OCI-LY7 (cell line): ENCODE measurements around the gene GNG12. TPM values are rescaled to one million over a fixed set of nuclear protein-coding genes. Genes with fewer than 3 reads are reported as not detected.

ENCODE experiments used
- BruUV-seq: library from RNA; stranded (reverse); fragments of 400-500 nt; replicated peaks from 2 replicates; lab custom pipeline; 2021; lab: Mats Ljungman, UMichigan
- CTCF ChIA-PET: fragments of 300-600 bp; sonication (Branson Sonifier 250); formaldehyde crosslinking; loops from one replicate; lab custom pipeline; 2022; ENCODE audit warnings: antibody characterized with exemption; ENCODE audit not compliant: unreplicated experiment; lab: Charles Lee
- POLR2A ChIA-PET: fragments of 300-600 bp; sonication (Branson Sonifier 250); formaldehyde crosslinking; loops from one replicate; lab custom pipeline; 2022; ENCODE audit warnings: antibody characterized with exemption; lab: Charles Lee
- DNase-seq: peaks from one replicate; pipeline ENCODE4 v3.0.0-alpha.2; 2015; ENCODE audit warnings: low spot score
- H2AFZ ChIP-seq: fragments of 200-600 bp; sonication (generic), shearing (Covaris generic); 2 replicates; pipeline ENCODE4 v1.6.1; 2014; ENCODE audit warnings: mild to moderate bottlenecking, antibody characterized with exemption, low read length, moderate library complexity
- H3K27ac ChIP-seq: fragments of 200-600 bp; sonication (generic); 2 replicates; pipeline ENCODE4 v1.5.1; 2014; ENCODE audit warnings: mixed run types, low read depth, mild to moderate bottlenecking, moderate library complexity, low read length, inconsistent platforms; ENCODE audit not compliant: poor library complexity, severe bottlenecking
- H3K36me3 ChIP-seq: fragments of 200-600 bp; sonication (generic); 2 replicates; pipeline ENCODE4 v1.6.1; 2014; ENCODE audit warnings: mild to moderate bottlenecking, antibody characterized with exemption, low read length, moderate library complexity, mixed read lengths; ENCODE audit not compliant: insufficient read depth
- H3K4me1 ChIP-seq: fragments of 200-600 bp; sonication (generic); 2 replicates; pipeline ENCODE4 v1.5.1; 2014; ENCODE audit warnings: mild to moderate bottlenecking, low read length; ENCODE audit not compliant: insufficient read depth, poor library complexity, severe bottlenecking
- H3K4me2 ChIP-seq: fragments of 200-600 bp; sonication (generic); 2 replicates; pipeline ENCODE4 v1.6.1; 2014; ENCODE audit warnings: mild to moderate bottlenecking, low read length
- H3K4me3 ChIP-seq: fragments of 200-600 bp; sonication (generic); 2 replicates; pipeline ENCODE4 v1.5.1; 2014; ENCODE audit warnings: mild to moderate bottlenecking, low read depth, low read length; ENCODE audit not compliant: poor library complexity, severe bottlenecking
- H3K79me2 ChIP-seq: fragments of 200-600 bp; sonication (generic); 2 replicates; pipeline ENCODE4 v1.6.1; 2016; ENCODE audit warnings: low read depth, mild to moderate bottlenecking, low read length, moderate library complexity, mixed read lengths; ENCODE audit not compliant: insufficient read depth
- H3K9me2 ChIP-seq: fragments of 200-600 bp; sonication (generic); 2 replicates; pipeline ENCODE4 v1.6.1; 2016; ENCODE audit warnings: mild to moderate bottlenecking, low read length, mixed read lengths; ENCODE audit not compliant: insufficient read depth
- H3K9me3 ChIP-seq: fragments of 200-600 bp; sonication (generic); 2 replicates; pipeline ENCODE4 v1.6.1; 2014; ENCODE audit warnings: mild to moderate bottlenecking, mixed run types, low read length, mixed read lengths
- H4K20me1 ChIP-seq: fragments of 200-600 bp; sonication (generic); 2 replicates; pipeline ENCODE4 v1.6.1; 2014; ENCODE audit warnings: mild to moderate bottlenecking, antibody characterized with exemption, low read length, moderate library complexity, mixed read lengths; ENCODE audit not compliant: insufficient read depth
- EZH2phosphoT487 ChIP-seq: fragments of 200-600 bp; sonication (generic); IDR thresholded peaks from 2 replicates; pipeline ENCODE4 v1.6.1; 2018; ENCODE audit warnings: low read depth, borderline replicate concordance, mild to moderate bottlenecking, mixed run types, antibody characterized with exemption, low read length, moderate library complexity, mixed read lengths
- intact Hi-C: fragments of 100-400 bp; cut with micrococcal nuclease; formaldehyde crosslinking; loops from one replicate; pipeline ENCODE4 v1.10.0; 2022; ENCODE audit not compliant: unreplicated experiment
- total RNA-seq, 2 experiments: library from RNA; depleted of rRNA in 1 of 2; stranded (reverse); fragments of >200 nt in 1 of 2; shearing (Covaris generic) in 1 of 2; gene quantifications; 2 replicates each; pipeline ENCODE4 v1.2.3, GENCODE V29; 2014 to 2022
- TF ChIP-seq, protein P1 (sequence below): fragments of 200-600 bp; sonication (generic); conservative IDR thresholded peaks from 2 replicates; pipeline ENCODE4 v1.5.1; 2014; ENCODE audit warnings: mild to moderate bottlenecking, antibody characterized with exemption, low read length, moderate library complexity, mixed read lengths

The GNG12 gene
- total RNA-seq, 2 experiments from 2014 or later: 0.10 TPM; not detected in 1

GRCh38 chr1:67682659-67683197 is 150.5 kb downstream of the GNG12 start:
- Histone ChIP-seq H3K79me2 (peaks cover 25% of the 10 kb centered on the region), H4K20me1 (peaks cover 15% of the 10 kb centered on the region), H3K4me2 (no peak overlapping the region), H2AFZ (no peak overlapping the region), H3K27ac (no peak overlapping the region), H3K9me2 (no peaks in the 10 kb centered on the region), H3K9me3 (no peaks in the 10 kb centered on the region), H3K36me3 (peaks cover 25% of the 10 kb centered on the region), H3K4me1 (peaks cover 30% of the 10 kb centered on the region), H3K4me3 (no peak overlapping the region)
- no peak for TF ChIP-seq EZH2phosphoT487
- TF ChIP-seq, protein P1, sequence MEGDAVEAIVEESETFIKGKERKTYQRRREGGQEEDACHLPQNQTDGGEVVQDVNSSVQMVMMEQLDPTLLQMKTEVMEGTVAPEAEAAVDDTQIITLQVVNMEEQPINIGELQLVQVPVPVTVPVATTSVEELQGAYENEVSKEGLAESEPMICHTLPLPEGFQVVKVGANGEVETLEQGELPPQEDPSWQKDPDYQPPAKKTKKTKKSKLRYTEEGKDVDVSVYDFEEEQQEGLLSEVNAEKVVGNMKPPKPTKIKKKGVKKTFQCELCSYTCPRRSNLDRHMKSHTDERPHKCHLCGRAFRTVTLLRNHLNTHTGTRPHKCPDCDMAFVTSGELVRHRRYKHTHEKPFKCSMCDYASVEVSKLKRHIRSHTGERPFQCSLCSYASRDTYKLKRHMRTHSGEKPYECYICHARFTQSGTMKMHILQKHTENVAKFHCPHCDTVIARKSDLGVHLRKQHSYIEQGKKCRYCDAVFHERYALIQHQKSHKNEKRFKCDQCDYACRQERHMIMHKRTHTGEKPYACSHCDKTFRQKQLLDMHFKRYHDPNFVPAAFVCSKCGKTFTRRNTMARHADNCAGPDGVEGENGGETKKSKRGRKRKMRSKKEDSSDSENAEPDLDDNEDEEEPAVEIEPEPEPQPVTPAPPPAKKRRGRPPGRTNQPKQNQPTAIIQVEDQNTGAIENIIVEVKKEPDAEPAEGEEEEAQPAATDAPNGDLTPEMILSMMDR: no peak
- ChIA-PET CTCF (interaction anchor here (0.8 kb wide), 1 partner anchor 150 kb away, joined by 3 read pairs; no protein-coding TSS in a partner anchor), POLR2A (interaction anchor here (0.6 to 7.7 kb wide), 6 partner anchors 7 to 313 kb away, joined by 3 to 123 read pairs (median 18); no protein-coding TSS in a partner anchor)
- no peak for DNase-seq
- intact Hi-C loops: loop anchor here (10.0 kb wide), 2 partner anchors 482 to 758 kb away; partner anchors contain the start of genes DNAI4 and MIER1
- BruUV-seq: no TSS peak

DNA sequence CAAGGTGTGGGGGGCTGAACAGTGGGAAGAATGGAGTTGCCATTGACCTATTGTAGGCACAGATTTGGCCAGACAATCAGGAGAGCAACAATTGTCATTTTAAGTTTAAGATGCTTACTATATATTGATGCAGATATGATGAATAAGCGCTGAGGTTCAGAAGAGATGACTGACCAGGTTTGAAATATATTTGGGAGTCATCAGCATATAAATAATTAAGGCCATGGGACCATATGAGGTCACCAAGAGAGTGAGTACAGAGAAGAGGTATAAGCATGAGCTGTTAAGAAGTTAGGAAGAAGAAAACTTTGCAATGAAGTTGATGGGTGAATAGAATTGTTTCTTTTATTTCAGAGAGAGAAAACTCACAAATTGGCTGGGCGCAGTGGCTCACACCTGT is 152.8 kb downstream of the GNG12 start:
- Histone ChIP-seq H2AFZ (no peak overlapping the region), H3K9me3 (no peaks in the 10 kb centered on the region), H3K27ac (no peak overlapping the region), H3K4me1 (peaks cover 43% of the 10 kb centered on the region), H3K9me2 (no peaks in the 10 kb centered on the region), H3K4me2 (no peak overlapping the region), H3K36me3 (peaks cover 2% of the 10 kb centered on the region; the same call in 1 of the 2 replicates), H3K4me3 (no peak overlapping the region), H4K20me1 (no peaks in the 10 kb centered on the region), H3K79me2 (peaks cover 3% of the 10 kb centered on the region; the same call in 1 of the 2 replicates)
- no peak for TF ChIP-seq EZH2phosphoT487
- TF ChIP-seq, protein P1: no peak
- ChIA-PET CTCF (interaction anchor here (1.2 kb wide), 1 partner anchor 57 kb away, joined by 4 read pairs; no protein-coding TSS in a partner anchor), POLR2A (interaction anchor here (7.7 kb wide), 1 partner anchor 60 kb away, joined by 123 read pairs; no protein-coding TSS in a partner anchor)
- no TSS peak for BruUV-seq
- DNase-seq: no peak
- intact Hi-C loops: loop anchor here (10.0 kb wide), 2 partner anchors 484 to 756 kb away; partner anchors contain the start of genes DNAI4 and MIER1

DNA sequence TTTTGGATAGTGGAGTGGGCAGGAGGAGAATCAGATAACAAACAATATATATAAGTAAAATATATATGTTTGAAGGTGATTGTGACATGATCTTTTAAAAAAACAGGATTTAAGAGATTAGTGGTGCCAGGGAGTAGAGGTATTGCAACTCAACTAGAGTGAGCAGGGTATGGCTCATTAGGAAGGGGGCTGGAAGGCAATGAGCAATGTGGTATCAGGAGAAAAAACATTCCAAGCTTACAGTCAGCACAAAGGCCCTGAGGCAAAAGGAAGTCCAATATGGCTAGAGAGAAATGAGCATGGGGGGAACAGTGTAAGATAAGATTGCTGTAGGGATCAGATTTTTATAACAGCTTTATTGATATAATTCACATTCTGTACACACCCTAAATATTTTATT is 153.6 kb downstream of the GNG12 start:
- H3K4me1 ChIP-seq: peaks cover 50% of the 10 kb centered on the region

More for the DNA sequence above, 153.6 kb downstream of the GNG12 start:
- Histone ChIP-seq H3K9me3 (no peaks in the 10 kb centered on the region), H3K4me3 (no peak overlapping the region), H4K20me1 (no peaks in the 10 kb centered on the region), H3K9me2 (no peaks in the 10 kb centered on the region), H2AFZ (no peak overlapping the region), H3K4me2 (no peak overlapping the region), H3K36me3 (no peaks in the 10 kb centered on the region), H3K27ac (no peak overlapping the region), H3K79me2 (no peaks in the 10 kb centered on the region)
- BruUV-seq: no TSS peak
- no peak for TF ChIP-seq EZH2phosphoT487
- TF ChIP-seq, protein P1: no peak
- intact Hi-C loops: loop anchor here (10.0 kb wide), 2 partner anchors 485 to 755 kb away; partner anchors contain the start of genes DNAI4 and MIER1
- DNase-seq: no peak
- POLR2A ChIA-PET: no interaction called here
- CTCF ChIA-PET: no interaction called here
